ENCODE data around the gene MSL3B.

The MSL3B gene

GRCh38 chr2:233832414-233832813 lies 35.8 kb downstream of the MSL3B start:
- DNase-seq, result peak; percentile 31

GRCh38 chr2:233831861-233832260 lies 36.3 kb downstream of the MSL3B start:
- peak; percentile 9 for DNase-seq

GRCh38 chr2:233831011-233831721 lies 37.0 kb downstream of the MSL3B start:
- peak; percentile 41 for DNase-seq

- DNase-seq, result peak; percentile 32
Measured at GRCh38 chr2:233830111-233830802, 37.9 kb downstream of the MSL3B start.

- peak; percentile 23 for DNase-seq
Measured at GRCh38 chr2:233829193-233830110, 38.7 kb downstream of the MSL3B start.

GRCh38 chr2:233828546-233829192 lies 39.5 kb downstream of the MSL3B start:
- no peak for DNase-seq

GRCh38 chr2:233824373-233824772 lies 43.8 kb downstream of the MSL3B start:
- peak; percentile 11 for DNase-seq

GRCh38 chr2:233823731-233824121 lies 44.5 kb downstream of the MSL3B start:
- peak; percentile 2 for DNase-seq

GRCh38 chr2:233822781-233823730 lies 45.1 kb downstream of the MSL3B start:
- peak; percentile 33 for DNase-seq

GRCh38 chr2:233822101-233822771 lies 46.0 kb downstream of the MSL3B start:
- peak; percentile 11 for DNase-seq

- DNase-seq, result peak; percentile 19
Measured at GRCh38 chr2:233821709-233822100, 46.5 kb downstream of the MSL3B start.

GRCh38 chr2:233821196-233821595 lies 47.0 kb downstream of the MSL3B start:
- DNase-seq, result peak; percentile 16

- DNase-seq, result peak; percentile 21
Measured at GRCh38 chr2:233820774-233821105, 47.4 kb downstream of the MSL3B start.

GRCh38 chr2:233819884-233820773 lies 48.1 kb downstream of the MSL3B start:
- DNase-seq, result peak; percentile 20

- DNase-seq, result peak; percentile 22
Measured at GRCh38 chr2:233818639-233819621, 49.3 kb downstream of the MSL3B start.

- no peak for DNase-seq
Measured at GRCh38 chr2:233817995-233818638, 50.1 kb downstream of the MSL3B start.

- DNase-seq, result peak; percentile 28
Measured at GRCh38 chr2:233817361-233817911, 50.8 kb downstream of the MSL3B start.

- peak; percentile 34 for DNase-seq
Measured at GRCh38 chr2:233816771-233817170, 51.4 kb downstream of the MSL3B start.

Data from right forelimb (tissue), 1 donor.